Measurements from ENCODE around the gene CTPS1.

Gene CTPS1

GRCh38 chr1:41021526-41022308 lies 42.2 kb downstream of the CTPS1 start, which contains the start of gene SLFNL1:
SLFNL1 (minus strand) TSS chr1:41021725; CDS start chr1:41020660, 1,065 bp downstream.
- in situ Hi-C loops (cut with MboI; ENCODE audit: low sequenced_read_pairs), result no loop called here

- in situ Hi-C loops (cut with MboI; ENCODE audit: low sequenced_read_pairs), result no loop called here
Measured at GRCh38 chr1:41022424-41022823, 42.9 kb downstream of the CTPS1 start.

- in situ Hi-C loops (cut with MboI; ENCODE audit: low sequenced_read_pairs), result no loop called here
Measured at GRCh38 chr1:41023279-41023990, 43.9 kb downstream of the CTPS1 start.

DNA sequence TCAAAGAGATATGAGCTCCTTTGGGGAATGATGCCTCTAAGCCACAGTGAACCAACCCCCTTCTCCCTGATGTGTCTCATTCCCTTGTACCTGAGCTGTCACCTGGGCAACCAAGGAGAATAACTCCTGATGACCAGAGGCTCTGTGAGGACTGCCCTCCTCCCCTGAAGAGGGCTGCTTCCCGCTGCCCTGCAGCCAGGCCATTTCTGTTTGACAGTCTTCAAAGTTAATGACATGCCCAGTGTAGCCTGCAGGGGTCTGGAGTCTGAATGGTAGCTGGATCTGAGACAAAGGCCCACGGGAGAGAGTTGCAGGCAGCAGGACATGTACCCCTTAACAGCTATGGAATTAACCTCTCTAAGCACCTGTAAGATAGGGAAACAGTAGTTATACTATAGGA lies 45.5 kb downstream of the CTPS1 start:
- in situ Hi-C loops (cut with MboI; ENCODE audit: low sequenced_read_pairs), result no loop called here

GRCh38 chr1:41025979-41026819 lies 46.7 kb downstream of the CTPS1 start:
- in situ Hi-C loops (cut with MboI; ENCODE audit: low sequenced_read_pairs), result no loop called here

DNA sequence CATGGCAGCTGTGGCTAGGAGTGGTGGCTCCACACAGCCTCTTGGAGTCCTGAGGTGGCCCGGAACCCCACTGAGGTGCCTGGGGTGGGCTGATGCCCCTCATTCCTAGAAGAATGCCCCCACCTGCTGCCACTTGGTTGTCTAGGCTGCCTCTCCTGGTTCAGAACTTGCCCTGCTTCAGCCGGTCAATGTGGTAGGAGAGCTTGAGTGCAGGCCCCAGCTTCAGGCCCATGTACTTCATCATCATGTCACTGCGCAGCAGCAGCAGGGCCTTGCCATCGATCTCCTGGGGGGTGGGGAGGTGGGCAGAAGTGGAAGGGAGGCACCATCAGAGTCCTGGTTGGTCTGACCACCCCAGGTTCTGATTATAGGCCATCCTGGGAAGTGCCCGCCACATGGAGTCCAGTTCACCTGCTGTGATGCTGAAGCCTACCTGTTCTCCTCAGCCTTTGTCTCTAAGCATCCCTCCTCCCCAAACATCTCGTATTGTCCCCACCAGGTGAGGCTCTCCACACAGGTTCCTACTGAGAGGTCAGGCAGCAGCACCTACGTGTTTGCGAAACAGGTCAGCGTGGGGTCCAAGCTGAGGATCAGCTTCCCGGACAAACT lies 48.6 kb downstream of the CTPS1 start:
- in situ Hi-C loops (cut with MboI; ENCODE audit: low sequenced_read_pairs), result no loop called here

GRCh38 chr1:41030872-41031616 lies 51.5 kb downstream of the CTPS1 start:
- in situ Hi-C loops (cut with MboI; ENCODE audit: low sequenced_read_pairs), result no loop called here

- in situ Hi-C loops (cut with MboI; ENCODE audit: low sequenced_read_pairs), result no loop called here
Measured at GRCh38 chr1:41032147-41032546, 52.7 kb downstream of the CTPS1 start.

DNA sequence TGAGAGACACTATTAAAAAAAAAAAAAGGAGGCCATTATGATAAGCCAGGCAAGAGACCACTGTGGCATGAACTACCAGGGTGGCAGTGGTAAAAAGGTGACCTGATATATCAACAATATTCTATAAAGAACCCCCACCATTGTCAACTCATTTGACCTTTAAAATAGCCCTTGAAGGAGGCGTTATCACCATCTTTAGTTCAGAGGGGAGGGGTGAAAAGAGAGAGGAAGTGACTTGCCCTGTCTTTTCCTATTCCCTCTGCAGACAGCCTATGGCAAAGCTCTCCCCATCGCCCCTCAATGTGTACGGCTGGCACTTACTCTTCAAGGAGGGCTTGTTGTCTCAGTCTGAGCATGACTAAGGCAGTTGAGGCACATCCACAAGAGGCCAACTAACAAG lies 53.8 kb downstream of the CTPS1 start:
- in situ Hi-C loops (cut with MboI; ENCODE audit: low sequenced_read_pairs), result no loop called here

DNA sequence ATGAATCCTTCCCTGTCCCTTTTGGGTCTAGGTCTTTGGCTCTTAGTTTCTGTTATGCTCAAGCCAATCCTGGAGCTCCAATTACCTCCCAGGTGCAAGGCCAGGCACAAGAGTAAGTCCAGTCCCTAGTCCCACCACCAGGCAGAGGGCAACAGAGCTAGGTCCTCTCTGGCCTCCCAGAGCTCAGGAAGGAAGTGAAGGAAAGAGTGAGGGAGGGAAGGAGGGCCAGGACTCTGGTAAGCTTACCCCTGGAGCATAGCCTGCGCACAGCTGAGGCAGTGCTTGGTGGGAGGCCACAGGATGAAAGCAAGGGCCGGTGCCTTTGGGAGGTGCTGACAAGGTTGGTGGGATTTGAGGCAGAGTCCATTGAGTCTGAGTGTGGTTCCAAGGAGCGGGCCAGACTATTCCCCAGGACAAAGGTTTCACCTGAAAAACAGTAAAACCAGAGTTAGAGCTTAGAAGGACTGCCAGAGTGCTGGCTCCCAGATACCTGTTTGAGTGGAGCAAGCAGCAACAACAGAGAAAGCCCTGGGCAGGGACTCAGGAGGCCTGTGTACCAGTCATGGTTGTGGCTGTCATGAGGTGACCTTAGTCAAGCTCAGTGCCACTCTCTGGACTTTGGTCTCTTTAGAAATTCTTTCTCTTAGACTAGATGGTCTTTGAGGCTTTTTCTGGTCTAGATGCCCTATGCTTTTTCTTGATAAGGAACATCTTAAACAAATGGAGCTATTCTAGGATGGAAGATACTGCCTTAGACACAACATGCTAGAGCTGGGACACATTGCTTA lies 57.8 kb downstream of the CTPS1 start:
- in situ Hi-C loops (cut with MboI; ENCODE audit: low sequenced_read_pairs), result no loop called here

DNA sequence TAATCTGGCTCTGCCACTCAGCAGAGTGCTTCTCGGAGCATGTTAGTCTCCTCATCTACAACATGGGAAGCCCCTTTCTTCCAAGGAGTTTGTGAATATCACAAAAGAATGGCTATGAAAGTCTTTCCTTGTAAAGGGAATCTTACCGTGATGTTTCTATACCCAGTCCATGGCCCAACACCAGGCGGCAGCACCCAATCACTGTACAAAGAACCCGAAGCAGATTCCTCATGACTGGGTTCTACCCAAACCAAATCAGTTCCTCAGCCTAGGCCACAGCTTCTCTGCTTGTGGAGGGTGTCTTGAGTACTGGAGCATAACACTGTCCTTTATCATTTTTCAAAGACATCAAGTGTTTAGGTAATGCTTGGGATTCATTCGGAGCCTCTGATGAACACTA lies 58.6 kb downstream of the CTPS1 start:
- in situ Hi-C loops (cut with MboI; ENCODE audit: low sequenced_read_pairs), result no loop called here

DNA sequence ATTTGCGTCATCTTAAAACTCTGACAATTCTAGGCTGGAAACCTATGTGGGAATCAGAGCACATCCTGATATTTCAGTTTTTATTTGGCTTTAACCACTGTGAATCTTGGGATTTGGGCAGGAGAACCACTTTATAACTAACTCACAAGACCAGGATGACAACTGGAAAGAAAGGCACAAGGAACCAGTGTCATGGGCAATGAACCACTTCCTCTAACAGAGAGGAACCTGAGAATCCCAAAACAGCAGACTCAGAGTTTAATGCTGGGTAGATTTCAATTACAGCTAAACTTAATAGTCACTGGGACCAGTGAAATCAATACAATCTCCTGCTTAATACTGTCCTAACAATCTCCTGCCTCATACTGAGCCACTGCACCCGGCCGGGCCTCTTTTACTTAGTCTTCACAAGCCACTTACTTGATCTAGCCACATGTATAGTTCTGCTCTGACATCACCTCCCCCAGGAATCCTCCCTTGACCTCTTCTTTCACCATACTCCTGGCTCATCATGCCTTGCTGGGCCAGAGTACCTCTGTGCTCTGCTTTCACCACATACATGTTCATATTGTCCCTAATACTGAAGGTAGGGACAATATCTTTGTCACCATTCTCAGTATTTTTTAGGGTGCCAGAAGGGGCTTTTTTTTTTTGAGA lies 62.2 kb downstream of the CTPS1 start:
- in situ Hi-C loops (cut with MboI; ENCODE audit: low sequenced_read_pairs), result no loop called here

GRCh38 chr1:41044187-41044586 lies 64.7 kb downstream of the CTPS1 start:
- in situ Hi-C loops (cut with MboI; ENCODE audit: low sequenced_read_pairs), result no loop called here

DNA sequence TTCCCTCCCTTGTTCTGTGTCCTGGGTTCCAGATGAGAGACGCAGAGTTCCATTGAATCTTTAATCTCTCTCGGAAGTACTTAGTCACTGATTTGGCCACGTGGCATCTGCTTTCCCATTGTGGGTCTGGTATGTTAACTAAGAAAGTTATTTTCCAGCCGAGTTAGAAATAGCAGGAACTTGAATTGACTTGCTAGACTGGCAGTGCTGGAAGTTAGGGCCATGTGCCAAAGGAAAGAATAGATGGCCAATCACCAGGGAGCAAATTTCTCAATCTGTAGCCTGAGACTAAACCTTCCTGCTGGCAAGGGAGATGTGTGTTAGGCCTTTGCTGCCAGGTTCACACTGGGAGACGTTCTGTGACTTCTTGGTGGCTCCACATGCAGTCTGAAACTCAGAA lies 66.2 kb downstream of the CTPS1 start:
- in situ Hi-C loops (cut with MboI; ENCODE audit: low sequenced_read_pairs), result no loop called here

- in situ Hi-C loops (cut with MboI; ENCODE audit: low sequenced_read_pairs), result no loop called here
Measured at GRCh38 chr1:41046347-41046775, 66.9 kb downstream of the CTPS1 start.

GRCh38 chr1:41048540-41048939 lies 69.0 kb downstream of the CTPS1 start:
- in situ Hi-C loops (cut with MboI; ENCODE audit: low sequenced_read_pairs), result no loop called here

DNA sequence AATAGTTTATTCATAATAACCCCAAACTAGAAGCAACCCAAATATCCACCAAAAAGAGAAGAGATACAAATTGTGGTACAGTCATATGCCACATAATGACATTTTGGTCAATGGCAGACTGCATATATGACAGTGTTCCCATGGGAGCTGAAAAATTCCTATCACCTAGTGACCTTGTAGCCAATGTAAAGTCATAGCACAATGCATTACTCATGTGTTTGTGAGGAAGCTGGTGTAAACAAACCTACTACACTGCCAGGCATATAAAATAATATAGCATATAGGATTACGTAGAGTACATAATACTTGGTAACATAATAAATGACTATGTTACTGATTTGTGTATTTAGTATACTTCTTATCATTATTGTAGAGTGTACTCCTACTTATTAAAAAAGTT lies 71.5 kb downstream of the CTPS1 start:
- in situ Hi-C loops (cut with MboI; ENCODE audit: low sequenced_read_pairs), result no loop called here

DNA sequence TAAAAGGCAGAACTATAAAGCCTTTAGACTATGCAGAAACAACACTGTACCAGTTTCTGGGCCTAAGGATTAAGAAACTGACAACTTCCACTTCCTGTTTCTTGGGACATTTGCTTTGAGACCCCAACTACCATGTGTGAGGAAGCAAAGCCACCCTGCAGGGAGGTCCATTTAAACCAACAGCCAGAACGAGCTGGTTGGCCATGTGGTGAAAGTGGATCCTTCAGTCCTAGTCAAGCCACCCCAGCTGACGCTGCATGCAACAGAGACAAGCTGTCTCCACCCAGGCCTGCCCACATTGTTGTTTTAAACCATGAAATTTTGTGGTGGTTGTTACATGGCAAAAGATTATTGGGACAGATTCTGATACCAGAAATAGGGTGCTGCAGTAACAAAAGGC lies 73.8 kb downstream of the CTPS1 start:
- in situ Hi-C loops (cut with MboI; ENCODE audit: low sequenced_read_pairs), result no loop called here

DNA sequence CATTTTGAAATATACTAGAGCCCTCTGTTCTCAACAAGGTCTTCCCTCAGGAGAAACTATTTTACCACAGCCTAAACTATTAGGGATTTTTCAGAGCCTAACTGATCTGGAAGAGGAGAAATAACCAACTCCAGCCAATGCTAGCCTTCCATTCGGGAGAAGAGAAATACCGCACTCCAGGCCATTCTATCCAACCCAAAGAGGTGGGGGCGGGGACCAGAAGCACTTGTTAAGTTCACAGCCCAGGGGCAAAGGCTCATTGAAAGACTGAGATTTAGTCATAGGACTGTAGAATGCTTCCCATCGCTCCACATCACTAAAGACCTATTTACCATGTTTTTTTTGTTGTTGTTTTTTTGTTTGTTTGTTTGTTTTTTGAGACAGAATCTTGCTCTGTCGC lies 77.4 kb downstream of the CTPS1 start:
- in situ Hi-C loops (cut with MboI; ENCODE audit: low sequenced_read_pairs), result no loop called here

Data from HL-60/S4 treated with retinoic acid at 250 ng/mL for 4 days and 3 days (cell line).